ENCODE results near the gene UBE2Q1.

DNA sequence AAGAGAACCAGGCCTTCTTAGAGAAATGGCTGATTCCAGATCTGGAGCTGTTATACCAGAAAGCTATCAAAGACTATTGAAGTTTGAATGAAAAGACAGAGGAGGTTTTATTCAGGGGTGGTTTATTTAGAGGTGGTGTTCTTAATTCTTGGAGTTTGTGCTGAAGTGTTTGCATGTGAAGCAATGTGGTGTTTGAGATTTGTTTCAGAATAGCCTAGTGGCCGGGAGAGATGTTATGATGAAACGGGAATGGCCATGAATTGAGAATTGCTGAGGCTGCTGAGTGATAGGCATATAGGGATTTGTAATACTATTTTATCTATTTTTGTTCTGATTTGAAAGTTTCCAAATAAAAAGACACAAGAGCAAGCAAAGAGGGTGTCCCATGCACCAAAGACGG lies 45.7 kb downstream of the UBE2Q1 start:
- TF ChIP-seq POLR2A (IDR thresholded peaks at IDR 0.05) = no peak
- TF ChIP-seq, protein P1, sequence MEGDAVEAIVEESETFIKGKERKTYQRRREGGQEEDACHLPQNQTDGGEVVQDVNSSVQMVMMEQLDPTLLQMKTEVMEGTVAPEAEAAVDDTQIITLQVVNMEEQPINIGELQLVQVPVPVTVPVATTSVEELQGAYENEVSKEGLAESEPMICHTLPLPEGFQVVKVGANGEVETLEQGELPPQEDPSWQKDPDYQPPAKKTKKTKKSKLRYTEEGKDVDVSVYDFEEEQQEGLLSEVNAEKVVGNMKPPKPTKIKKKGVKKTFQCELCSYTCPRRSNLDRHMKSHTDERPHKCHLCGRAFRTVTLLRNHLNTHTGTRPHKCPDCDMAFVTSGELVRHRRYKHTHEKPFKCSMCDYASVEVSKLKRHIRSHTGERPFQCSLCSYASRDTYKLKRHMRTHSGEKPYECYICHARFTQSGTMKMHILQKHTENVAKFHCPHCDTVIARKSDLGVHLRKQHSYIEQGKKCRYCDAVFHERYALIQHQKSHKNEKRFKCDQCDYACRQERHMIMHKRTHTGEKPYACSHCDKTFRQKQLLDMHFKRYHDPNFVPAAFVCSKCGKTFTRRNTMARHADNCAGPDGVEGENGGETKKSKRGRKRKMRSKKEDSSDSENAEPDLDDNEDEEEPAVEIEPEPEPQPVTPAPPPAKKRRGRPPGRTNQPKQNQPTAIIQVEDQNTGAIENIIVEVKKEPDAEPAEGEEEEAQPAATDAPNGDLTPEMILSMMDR (IDR thresholded peaks at IDR 0.05) = no peak
- TF ChIP-seq POLR2AphosphoS5 (IDR thresholded peaks at IDR 0.05) = no peak
